ENCODE data around the gene LPAR2.

The LPAR2 gene

GRCh38 chr19:19630062-19630414 is 2.0 kb upstream of the LPAR2 start:
- no peak for DNase-seq
- H3K4me1 ChIP-seq, result no peaks in the 10 kb centered on the region
- H3K9me3 ChIP-seq, result no peaks in the 10 kb centered on the region; the same call in 1 of the 2 replicates
- H3K4me3 ChIP-seq (ENCODE audit: low read depth, low read length), result no peak overlapping the region
- H3K36me3 ChIP-seq, result no peaks in the 10 kb centered on the region
- H3K27me3 ChIP-seq, result peaks cover 11% of the 10 kb centered on the region
- no peak for TF ChIP-seq CTCF (IDR thresholded peaks at IDR 0.05; ENCODE audit: low read depth, low read length)

GRCh38 chr19:19628501-19629134 is 598 bp upstream of the LPAR2 start:
- DNase-seq, result no peak
- Histone ChIP-seq H3K27me3 (peaks cover 11% of the 10 kb centered on the region), H3K36me3 (no peaks in the 10 kb centered on the region), H3K4me1 (no peaks in the 10 kb centered on the region), H3K4me3 (ENCODE audit: low read depth, low read length) (no peak overlapping the region), H3K9me3 (no peaks in the 10 kb centered on the region; the same call in 1 of the 2 replicates)
- TF ChIP-seq CTCF (IDR thresholded peaks at IDR 0.05; ENCODE audit: low read depth, low read length), result no peak

GRCh38 chr19:19626516-19627472 is 1.2 kb downstream of the LPAR2 start:
- no peak overlapping the region for H3K4me3 ChIP-seq (ENCODE audit: low read depth, low read length)
- no peak for TF ChIP-seq CTCF (IDR thresholded peaks at IDR 0.05; ENCODE audit: low read depth, low read length)
- no peak for DNase-seq
- no peaks in the 10 kb centered on the region for H3K36me3 ChIP-seq
- no peaks in the 10 kb centered on the region; the same call in 1 of the 2 replicates for H3K9me3 ChIP-seq
- H3K27me3 ChIP-seq, result peaks cover 11% of the 10 kb centered on the region
- no peaks in the 10 kb centered on the region for H3K4me1 ChIP-seq

- DNase-seq, result no peak
- Histone ChIP-seq H3K4me3 (ENCODE audit: low read depth, low read length) (no peak overlapping the region), H3K27me3 (peaks cover 11% of the 10 kb centered on the region), H3K36me3 (no peaks in the 10 kb centered on the region), H3K9me3 (no peaks in the 10 kb centered on the region; the same call in 1 of the 2 replicates), H3K4me1 (no peaks in the 10 kb centered on the region)
- TF ChIP-seq CTCF (IDR thresholded peaks at IDR 0.05; ENCODE audit: low read depth, low read length), result no peak
These were observed 3.9 kb downstream of the LPAR2 start for GRCh38 chr19:19624032-19624570.

GRCh38 chr19:19623383-19623782 is 4.6 kb downstream of the LPAR2 start:
- Histone ChIP-seq H3K4me3 (ENCODE audit: low read depth, low read length) (no peak overlapping the region), H3K4me1 (no peaks in the 10 kb centered on the region), H3K36me3 (no peaks in the 10 kb centered on the region), H3K27me3 (peaks cover 8% of the 10 kb centered on the region), H3K9me3 (no peaks in the 10 kb centered on the region; the same call in 1 of the 2 replicates)
- DNase-seq, result no peak
- no peak for TF ChIP-seq CTCF (IDR thresholded peaks at IDR 0.05; ENCODE audit: low read depth, low read length)

Measured in BE2C (cell line).